DMS53 treated with DMSO at 0.1 percent for 48 hours (cell line): ENCODE data around the gene SMYD3.

ENCODE experiments used
- DNase-seq: peaks from one replicate; lab custom pipeline; 2025; ENCODE audit not compliant: unreplicated experiment; lab: John Stamatoyannopoulos, UW

SMYD3 gene

GRCh38 chr1:246311461-246311860, 195.6 kb downstream of the SMYD3 start:
- DNase-seq: no peak

DNA sequence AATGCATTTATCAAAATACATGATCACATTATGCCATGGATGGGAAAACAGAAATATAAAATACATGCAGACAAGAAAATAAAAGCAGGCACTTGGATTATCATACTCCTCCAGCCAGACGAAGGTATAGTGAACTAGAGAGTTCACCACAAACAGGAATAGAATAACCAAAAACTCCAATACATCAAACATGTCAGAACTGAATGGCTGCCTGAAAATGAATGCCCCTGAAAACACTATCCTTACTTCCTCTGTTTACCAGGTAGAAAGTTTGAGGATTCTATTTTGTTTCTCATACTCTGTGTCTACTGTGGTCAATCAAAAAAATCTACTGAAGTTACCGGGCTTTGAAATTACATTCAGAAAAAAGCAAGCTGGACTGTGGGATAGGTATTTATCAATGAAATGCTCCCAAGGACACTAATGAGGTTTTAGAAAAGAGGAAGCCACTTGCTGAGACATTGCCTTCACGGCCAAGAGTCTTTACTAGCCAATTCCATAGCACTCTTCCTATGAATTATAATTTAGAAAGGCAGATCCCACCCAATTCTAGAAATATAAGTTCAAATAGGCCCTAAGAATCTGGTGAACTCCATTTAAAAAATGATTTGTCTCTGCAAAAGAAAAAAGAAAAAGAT, 197.7 kb downstream of the SMYD3 start:
- DNase-seq: no peak

- no peak for DNase-seq
These were observed 198.5 kb downstream of the SMYD3 start for GRCh38 chr1:246308533-246309075.

DNA sequence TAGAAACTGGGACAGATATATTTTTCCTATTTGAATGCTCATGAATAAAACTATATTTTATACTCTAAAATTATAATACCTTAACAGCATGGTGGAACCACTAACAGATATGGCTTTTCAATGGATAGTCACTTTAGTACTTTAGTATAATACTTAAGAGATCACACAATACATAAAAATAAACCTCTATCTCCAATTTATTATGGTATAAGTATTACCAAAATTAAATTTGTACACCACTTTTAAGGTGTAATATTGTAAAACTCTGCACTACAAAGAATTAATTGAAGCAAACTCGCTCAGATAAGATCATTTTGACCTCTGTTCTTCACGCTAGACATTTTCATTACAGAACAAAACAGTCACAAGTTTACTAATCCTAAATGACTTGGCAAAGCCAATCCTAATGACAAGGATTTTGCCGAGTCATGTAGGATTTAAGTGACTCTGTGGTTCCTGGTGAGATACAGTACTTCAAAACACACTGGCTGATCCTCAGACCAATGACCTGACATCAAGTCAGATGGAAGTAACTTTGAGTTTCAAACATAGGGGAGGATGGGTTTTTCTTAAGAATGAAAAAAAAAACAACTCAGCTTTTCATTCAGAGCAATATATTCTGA, 200.6 kb downstream of the SMYD3 start:
- DNase-seq: peak; percentile 7

GRCh38 chr1:246304484-246305259, 202.4 kb downstream of the SMYD3 start:
- DNase-seq: no peak

DNA sequence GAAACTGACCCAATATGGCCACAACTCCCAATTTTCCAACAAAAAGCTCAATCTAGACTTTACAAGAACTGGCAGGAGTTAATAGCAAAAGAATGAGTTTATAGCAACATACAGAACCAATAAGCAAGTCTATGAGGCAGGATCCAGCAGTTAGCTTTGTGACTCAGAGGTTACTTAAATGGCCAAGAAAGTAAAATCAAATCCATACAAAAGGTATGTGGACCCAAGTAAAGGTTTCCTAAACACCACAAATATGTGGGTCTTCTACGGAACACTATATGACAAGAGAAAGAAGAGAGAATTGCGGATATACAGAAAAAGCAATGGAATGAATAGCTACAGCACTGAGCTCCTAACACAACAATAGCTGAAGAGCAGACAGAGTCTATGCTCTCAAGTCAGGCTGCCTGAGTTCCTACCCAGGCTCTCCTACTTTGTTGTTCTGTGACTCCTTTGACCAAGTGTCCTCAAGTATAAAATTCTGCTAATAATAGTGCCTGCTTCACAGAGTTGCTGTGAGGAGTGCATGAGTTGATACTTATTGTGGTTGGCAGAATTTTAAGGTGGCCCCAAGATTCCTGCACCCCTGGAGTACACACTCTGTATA, 204.3 kb downstream of the SMYD3 start:
- DNase-seq: no peak

DNA sequence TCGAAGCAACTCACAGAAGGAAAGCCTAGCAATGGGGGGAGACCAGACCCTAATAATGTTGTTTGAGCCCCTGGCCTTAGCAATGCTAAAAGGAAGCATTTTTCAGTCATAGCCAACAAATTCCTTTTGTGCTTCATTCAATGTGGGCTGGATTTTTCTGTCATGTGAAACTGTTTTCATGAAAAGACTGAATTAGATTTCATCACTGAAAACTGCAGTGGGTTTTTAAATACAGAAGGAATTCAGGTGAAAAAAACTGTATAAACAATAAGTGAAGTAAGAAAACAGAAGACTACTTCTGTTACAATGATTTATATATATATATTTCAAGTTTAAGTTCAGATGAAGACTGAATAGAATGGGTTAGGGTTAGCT, 204.8 kb downstream of the SMYD3 start:
- DNase-seq: no peak

DNA sequence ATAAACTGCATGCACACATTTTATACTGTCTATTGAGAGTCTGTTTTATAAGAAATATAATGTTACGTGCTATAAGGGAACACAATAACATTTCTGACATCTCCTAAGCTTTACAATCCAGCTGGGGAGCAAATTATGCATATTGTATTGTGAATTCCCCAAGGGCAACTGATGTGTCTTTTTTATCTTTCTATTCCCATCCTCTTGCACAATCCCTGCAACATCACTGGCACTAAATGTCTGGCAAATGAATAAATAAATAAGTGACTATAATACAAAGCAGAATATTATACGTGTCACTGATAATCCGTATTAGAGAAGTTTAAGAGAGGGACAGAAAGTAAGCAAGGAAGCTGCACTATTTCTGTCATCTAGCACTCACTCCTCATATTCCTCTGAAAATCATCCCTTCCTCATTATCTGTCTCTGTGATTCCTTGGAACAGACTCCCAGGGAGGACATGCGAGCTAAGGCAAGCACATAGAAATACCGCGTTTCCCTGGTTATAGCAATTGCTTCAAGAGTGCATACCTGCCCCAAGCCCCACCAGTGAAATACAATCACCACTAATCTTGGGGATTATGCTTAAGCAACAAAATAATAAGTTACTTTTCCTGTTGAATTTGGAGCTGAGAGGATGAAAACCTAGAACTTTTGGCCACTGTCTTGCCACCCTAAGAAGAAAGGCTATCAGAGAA, 205.4 kb downstream of the SMYD3 start:
- no peak for DNase-seq

DNA sequence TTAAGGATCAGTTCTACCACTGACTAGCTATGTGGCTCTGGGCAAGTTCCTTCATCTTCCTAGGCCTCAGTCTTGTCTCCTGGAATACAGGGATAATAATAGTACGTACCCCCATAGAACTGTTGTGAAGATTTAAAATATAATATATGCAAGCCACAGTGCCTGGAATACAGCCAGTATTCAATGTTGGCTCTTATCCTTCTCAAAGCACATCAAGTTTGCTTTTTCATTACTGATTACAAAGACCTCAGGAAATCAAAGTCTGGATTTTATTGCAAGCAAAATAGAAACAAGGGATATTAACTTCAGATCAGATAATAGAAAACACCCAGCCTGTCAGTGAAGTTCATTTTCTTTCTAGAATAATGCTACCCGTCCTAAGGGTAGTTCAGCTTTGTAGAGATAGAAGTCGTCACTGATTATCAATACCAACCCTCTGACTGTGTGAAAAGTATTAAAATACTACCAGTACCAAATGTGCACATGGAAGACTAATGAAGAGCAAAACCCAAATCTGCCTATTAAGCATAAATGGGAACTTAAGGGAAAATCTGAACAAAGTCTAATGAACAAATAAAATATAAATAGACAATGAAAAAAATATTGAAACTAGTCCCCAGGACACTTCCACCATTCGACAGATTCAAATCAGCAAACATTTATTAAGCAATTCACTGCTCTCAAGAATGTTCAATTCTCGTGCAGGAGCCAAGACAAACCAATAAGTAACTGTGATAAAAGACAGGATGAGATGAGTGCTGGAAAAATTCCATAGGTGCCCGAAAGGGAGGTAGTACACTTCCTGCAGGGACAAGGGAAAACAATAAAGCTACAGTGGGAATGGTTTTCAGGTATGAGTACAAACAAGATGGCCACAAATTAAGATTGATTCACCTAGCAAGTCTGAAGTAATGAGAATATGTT, 206.2 kb downstream of the SMYD3 start:
- DNase-seq: no peak

GRCh38 chr1:246297279-246298265, 209.5 kb downstream of the SMYD3 start:
- DNase-seq: no peak

- DNase-seq: no peak
These were observed 211.1 kb downstream of the SMYD3 start for GRCh38 chr1:246295968-246296367.

GRCh38 chr1:246295340-246295739, 211.7 kb downstream of the SMYD3 start:
- no peak for DNase-seq

- no peak for DNase-seq
These were observed 212.8 kb downstream of the SMYD3 start for GRCh38 chr1:246294263-246294662.

DNA sequence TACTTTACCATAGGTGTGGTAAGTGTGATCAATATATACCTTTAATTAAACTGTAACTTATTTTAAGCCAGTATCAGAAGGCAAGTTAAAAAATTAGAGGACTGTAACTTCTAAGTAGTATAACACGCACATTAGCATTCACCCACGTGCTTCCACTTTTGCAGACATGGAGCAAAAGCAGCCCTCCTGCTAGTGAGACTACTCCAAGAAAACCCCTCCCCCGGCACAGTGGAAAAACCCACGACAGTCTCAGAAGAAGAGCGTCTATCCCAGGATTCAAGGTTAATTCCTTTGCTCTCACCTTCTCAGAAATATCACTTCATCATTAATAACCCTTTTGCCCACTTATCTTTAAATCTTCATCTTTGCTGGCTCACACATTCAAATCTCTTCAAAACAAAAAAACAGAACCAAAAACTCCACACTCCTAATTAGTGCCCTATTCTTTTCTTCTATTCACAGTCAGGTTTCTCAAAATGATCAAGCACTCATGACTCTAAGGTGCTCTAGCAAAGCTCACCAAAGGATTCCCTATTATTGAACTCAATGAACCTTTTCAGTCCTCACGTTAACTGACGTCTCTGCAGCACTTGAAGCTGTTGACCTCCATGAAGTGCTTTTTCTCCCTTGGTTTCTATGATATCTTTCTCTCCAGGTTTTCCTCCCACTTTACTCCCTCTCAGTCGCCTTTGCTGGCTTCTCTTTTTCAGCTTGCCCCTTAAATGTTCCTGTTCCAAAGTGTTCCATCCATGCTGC, 213.5 kb downstream of the SMYD3 start:
- no peak for DNase-seq

- DNase-seq: no peak
These were observed 214.5 kb downstream of the SMYD3 start for GRCh38 chr1:246292571-246292970.

DNA sequence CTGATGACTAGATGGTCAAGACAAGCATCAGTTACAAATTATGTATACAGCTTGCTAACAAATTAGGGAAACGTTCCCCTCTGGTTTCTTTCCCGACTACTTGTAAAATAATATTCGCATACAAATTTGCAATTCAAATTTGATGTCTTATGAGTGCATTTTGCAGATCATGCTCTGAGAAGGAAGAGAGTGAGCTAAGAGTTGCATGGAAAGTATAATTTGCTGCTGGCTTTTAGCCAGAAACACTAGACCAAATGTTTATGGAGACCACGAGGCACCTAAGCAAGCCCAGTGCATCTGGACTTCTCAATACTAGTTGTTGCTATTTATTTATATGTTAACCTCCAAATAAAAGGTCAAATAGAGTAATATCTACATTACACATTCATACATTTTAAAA, 216.0 kb downstream of the SMYD3 start:
- no peak for DNase-seq

- DNase-seq: no peak
These were observed 223.2 kb downstream of the SMYD3 start for GRCh38 chr1:246283771-246284410.

DNA sequence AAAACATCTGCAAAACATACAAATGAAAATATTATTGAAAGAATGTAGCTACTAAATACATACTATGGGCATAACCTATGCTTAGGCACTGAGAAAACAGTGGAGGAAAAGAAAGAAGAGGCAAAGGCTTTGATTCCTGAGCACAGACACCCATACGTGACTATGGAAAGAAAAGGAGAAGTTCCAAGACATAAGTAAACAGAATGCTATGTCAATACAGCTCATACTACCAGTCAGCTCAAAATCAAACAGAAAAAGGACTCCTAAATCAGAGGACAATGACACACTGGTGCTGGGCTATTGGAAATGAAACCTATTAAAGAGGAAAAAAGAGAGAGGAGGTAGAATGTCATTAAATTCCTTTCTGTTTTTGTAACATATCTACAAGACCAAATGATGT, 225.4 kb downstream of the SMYD3 start:
- DNase-seq: peak; percentile 32
